MCF 10A (cell line): ENCODE data around the gene LARP1B. TPM values are rescaled to one million over a fixed set of nuclear protein-coding genes. Genes with fewer than 3 reads are reported as not detected.

Source experiments
- Bru-seq: library from RNA; stranded (reverse); fragments of 400-500 nt; gene quantifications from one replicate; lab custom pipeline; 2021; lab: Mats Ljungman, UMichigan
- BruChase-seq, 2 experiments: library from RNA; stranded (reverse); fragments of 400-500 nt; gene quantifications; one replicate each; lab custom pipeline; 2021; lab: Mats Ljungman, UMichigan
- BruUV-seq: library from RNA; stranded (reverse); fragments of 400-500 nt; replicated peaks from 2 replicates; lab custom pipeline; 2021; lab: Mats Ljungman, UMichigan
- CTCF ChIA-PET: fragments of 300-600 bp; sonication (Branson Sonifier 250); formaldehyde crosslinking; extraction: SDS; loops from one replicate; lab custom pipeline; 2021; ENCODE audit warnings: antibody characterized with exemption, inconsistent platforms; lab: Yijun Ruan, JAX
- POLR2A ChIA-PET: fragments of 300-600, 350-650 bp; sonication (Branson Sonifier 250); formaldehyde crosslinking; extraction: SDS; loops from one replicate; lab custom pipeline; 2020; ENCODE audit warnings: antibody characterized with exemption, inconsistent platforms; lab: Yijun Ruan, JAX
- DNase-seq: peaks from one replicate; pipeline ENCODE4 v3.0.0-alpha.2; 2018; ENCODE audit not compliant: unreplicated experiment
- H3K27ac Mint-ChIP-seq: one replicate; pipeline ENCODE4 v1.8.0; 2022; ENCODE audit warnings: mild to moderate bottlenecking, low read depth, mixed read lengths; ENCODE audit not compliant: unreplicated experiment
- H3K27me3 Mint-ChIP-seq: one replicate; pipeline ENCODE4 v1.8.0; 2022; ENCODE audit warnings: mixed read lengths; ENCODE audit not compliant: insufficient read depth, unreplicated experiment
- H3K36me3 Mint-ChIP-seq: one replicate; pipeline ENCODE4 v1.8.0; 2022; ENCODE audit warnings: mild to moderate bottlenecking, moderate library complexity, mixed read lengths; ENCODE audit not compliant: insufficient read depth, unreplicated experiment
- H3K4me1 Mint-ChIP-seq: one replicate; pipeline ENCODE4 v1.8.0; 2022; ENCODE audit warnings: mixed read lengths; ENCODE audit not compliant: insufficient read depth, unreplicated experiment
- H3K4me3 Mint-ChIP-seq: one replicate; pipeline ENCODE4 v1.8.0; 2022; ENCODE audit warnings: mild to moderate bottlenecking, moderate library complexity, mixed read lengths; ENCODE audit not compliant: unreplicated experiment
- H3K9me3 Mint-ChIP-seq: one replicate; pipeline ENCODE4 v1.8.0; 2022; ENCODE audit warnings: mixed read lengths; ENCODE audit not compliant: unreplicated experiment
- intact Hi-C: fragments of 100-400 bp; cut with micrococcal nuclease; formaldehyde crosslinking; loops from 2 replicates; pipeline ENCODE4 v1.14.1; 2022
- long read RNA-seq: library from polyadenylated mRNA; stranded (forward); transcript quantifications from one replicate; pipeline ENCODE4 v2.0.0, GENCODE V29; 2022
- total RNA-seq: library from RNA; stranded (reverse); gene quantifications from 2 replicates; pipeline ENCODE4 v1.2.3, GENCODE V29; 2022
- TF ChIP-seq, protein P1 (sequence below): fragments of 200-600 bp; IDR thresholded peaks from one replicate; pipeline ENCODE4 v1.8.0; 2022; ENCODE audit warnings: antibody characterized with exemption, mild to moderate bottlenecking; ENCODE audit not compliant: unreplicated experiment

Gene LARP1B
- total RNA-seq (56.1 and 62.8 TPM in 2 replicates), Bru-seq, nascent RNA (percentile 90 among the genes with signal in this experiment), BruChase-seq, experiment 1, labeled RNA remaining after a 6-hour chase (percentile 85 among the genes with signal in this experiment), BruChase-seq, experiment 2, labeled RNA remaining after a 2-hour chase (percentile 94 among the genes with signal in this experiment)
- long read RNA-seq, transcript LARP1B-203 (9 exons, 2,707 nt), result minor isoform, 5 of 143 reads
- long read RNA-seq, transcript LARP1B-211 (10 exons, 2,563 nt), result minor isoform, 18 of 143 reads
- long read RNA-seq, transcript LARP1B-202 (10 exons, 2,151 nt), result major isoform, 38 of 143 reads
- long read RNA-seq, partial matches to known transcripts, result 5 of 143 reads
- long read RNA-seq, other reads (novel, unspliced or antisense), result 76 of 143 reads

DNA sequence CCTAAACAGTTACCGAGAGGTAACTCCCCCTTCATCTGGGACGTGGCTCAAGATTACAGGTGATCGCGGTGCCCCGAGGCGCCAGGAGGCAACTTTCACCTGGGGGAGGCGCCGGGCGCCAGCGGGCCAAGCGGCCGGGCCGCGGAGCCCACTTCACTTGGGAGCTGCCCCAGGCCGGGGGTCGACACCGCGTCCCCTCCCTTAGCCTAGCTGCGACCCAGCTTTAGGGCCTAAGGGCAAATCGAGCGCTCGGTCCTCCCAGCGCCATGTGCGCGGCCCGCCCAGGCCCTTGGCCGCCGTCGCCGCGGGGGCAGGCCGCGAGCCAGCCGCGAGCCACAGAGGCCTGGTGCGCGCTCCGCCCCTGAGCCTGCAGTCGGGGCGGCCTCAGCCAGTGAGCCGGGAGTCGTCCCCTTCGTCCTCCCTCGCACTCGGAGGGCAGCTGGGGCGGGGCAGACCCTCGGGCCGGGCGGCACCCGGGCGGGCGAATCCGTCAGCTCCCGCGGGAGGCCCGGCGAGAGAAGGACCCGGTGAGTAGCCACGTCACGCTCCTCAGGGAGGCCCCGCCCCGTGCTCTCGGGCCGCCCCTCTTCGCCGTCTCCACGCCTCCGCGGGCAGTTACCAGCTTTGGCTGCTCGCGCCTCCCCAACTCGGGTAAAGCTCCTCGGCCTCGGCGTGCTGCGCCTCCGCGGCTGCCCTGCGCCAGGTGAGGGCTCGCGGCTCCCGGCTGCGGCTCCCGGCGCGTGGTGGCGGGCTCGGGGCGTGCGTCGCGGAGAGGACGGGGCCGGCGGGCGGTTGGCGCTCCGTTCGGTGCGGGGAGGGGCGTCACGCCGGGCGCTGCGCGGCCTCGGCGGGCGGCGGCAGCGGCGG, at the start of gene LARP1B:
Gene LARP1B, plus strand, starts transcription at position 614 of the 867 bp plus-strand sequence. CDS start 13,640 bp downstream, outside the sequence.
- Mint-ChIP-seq H3K27me3 (no peaks in the 10 kb centered on the region), H3K36me3 (peaks cover 6% of the 10 kb centered on the region), H3K4me1 (peaks cover 6% of the 10 kb centered on the region), H3K9me3 (no peaks in the 10 kb centered on the region), H3K4me3 (peak within 1 kb of the TSS; percentile 91), H3K27ac (peak within 1 kb of the TSS; percentile 96)
- POLR2A ChIA-PET, result interaction anchor here (0.7 to 3.8 kb wide), 32 partner anchors 9 to 1032 kb away, joined by 3 to 89 read pairs (median 4); partner anchors contain the start of genes ABHD18, HSPA4L, JADE1 and MFSD8
- TF ChIP-seq, protein P1, sequence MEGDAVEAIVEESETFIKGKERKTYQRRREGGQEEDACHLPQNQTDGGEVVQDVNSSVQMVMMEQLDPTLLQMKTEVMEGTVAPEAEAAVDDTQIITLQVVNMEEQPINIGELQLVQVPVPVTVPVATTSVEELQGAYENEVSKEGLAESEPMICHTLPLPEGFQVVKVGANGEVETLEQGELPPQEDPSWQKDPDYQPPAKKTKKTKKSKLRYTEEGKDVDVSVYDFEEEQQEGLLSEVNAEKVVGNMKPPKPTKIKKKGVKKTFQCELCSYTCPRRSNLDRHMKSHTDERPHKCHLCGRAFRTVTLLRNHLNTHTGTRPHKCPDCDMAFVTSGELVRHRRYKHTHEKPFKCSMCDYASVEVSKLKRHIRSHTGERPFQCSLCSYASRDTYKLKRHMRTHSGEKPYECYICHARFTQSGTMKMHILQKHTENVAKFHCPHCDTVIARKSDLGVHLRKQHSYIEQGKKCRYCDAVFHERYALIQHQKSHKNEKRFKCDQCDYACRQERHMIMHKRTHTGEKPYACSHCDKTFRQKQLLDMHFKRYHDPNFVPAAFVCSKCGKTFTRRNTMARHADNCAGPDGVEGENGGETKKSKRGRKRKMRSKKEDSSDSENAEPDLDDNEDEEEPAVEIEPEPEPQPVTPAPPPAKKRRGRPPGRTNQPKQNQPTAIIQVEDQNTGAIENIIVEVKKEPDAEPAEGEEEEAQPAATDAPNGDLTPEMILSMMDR, result no peak
- CTCF ChIA-PET, result interaction anchor here (1.2 kb wide), 1 partner anchor 95 kb away, joined by 3 read pairs; no protein-coding TSS in a partner anchor
- no TSS peak for BruUV-seq
- peak; percentile 97 for DNase-seq
- intact Hi-C loops, result loop anchor here (2.0 to 10.0 kb wide), 3 partner anchors 176 to 278 kb away; partner anchors contain the start of genes HSPA4L, PGRMC2 and PLK4

DNA sequence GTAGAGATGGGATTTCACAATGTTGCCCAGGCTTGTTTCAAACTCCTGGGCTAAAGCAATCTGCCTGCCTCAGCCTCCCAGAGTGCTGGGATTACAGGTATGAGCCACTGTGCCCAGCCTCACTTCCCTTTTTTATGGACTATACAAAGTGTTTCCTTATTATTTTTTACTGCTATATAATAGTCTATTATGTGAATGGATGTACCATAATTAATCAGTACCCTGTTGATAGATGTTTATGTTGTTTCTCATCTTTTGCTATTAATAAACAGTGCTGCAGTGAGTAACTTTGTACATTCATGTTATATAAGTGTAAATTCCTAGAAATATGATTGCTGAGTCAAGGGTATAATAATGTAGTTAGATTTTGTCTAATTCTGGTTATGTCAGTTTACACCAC, 35.8 kb upstream of the LARP1B start:
- H3K4me1 Mint-ChIP-seq, result no peaks in the 10 kb centered on the region
- BruUV-seq, result no TSS peak
- CTCF ChIA-PET, result no interaction called here

DNA sequence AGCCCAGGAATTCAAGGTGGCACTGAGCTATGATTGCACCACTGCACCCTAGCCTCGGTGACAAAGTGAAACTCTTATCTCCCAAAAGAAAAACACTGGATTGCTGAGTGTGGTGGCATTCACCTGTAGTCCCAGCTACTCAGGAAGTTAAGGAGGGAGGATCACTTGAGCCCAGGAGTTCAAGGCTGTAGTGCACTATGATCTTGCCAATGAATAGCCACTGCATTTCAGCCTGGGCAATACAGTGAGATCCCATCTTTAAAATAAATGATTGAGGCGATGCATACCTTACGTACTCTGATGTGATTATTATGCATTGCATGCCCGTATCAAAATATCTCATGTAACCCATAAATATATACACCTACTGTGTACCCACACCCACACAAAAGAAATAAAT, 31.2 kb upstream of the LARP1B start:
- Mint-ChIP-seq H3K36me3 (peaks cover 14% of the 10 kb centered on the region), H3K4me1 (no peaks in the 10 kb centered on the region), H3K27me3 (no peaks in the 10 kb centered on the region), H3K27ac (no peak overlapping the region), H3K4me3 (no peak overlapping the region), H3K9me3 (no peaks in the 10 kb centered on the region)
- DNase-seq, result no peak
- TF ChIP-seq, protein P1, result no peak
- ChIA-PET POLR2A (no interaction called here), CTCF (no interaction called here)
- BruUV-seq, result no TSS peak
- intact Hi-C loops, result no loop called here

More for the DNA sequence above, 35.8 kb upstream of the LARP1B start:
- Mint-ChIP-seq H3K36me3 (peaks cover 55% of the 10 kb centered on the region), H3K27me3 (no peaks in the 10 kb centered on the region), H3K27ac (no peak overlapping the region), H3K9me3 (no peaks in the 10 kb centered on the region), H3K4me3 (no peak overlapping the region)
- intact Hi-C loops, result no loop called here
- TF ChIP-seq, protein P1, result no peak
- no peak for DNase-seq
- POLR2A ChIA-PET, result no interaction called here
